Transverse colon (tissue), 4 donors: ENCODE results near the gene LTBP2. TPM values are rescaled to one million over a fixed set of nuclear protein-coding genes. Genes with fewer than 3 reads are reported as not detected.

Source experiments
- DNase-seq: peaks from one replicate; pipeline ENCODE4 v3.0.0-alpha.2; 2019
- H3K27ac ChIP-seq, 4 donors: fragments of 200-600 bp; sonication (generic); 2 replicates each; pipeline ENCODE4 v1.5.1; 2016 to 2018; ENCODE audit warnings: inconsistent platforms in 4 of 4
- H3K27me3 ChIP-seq: fragments of 200-600 bp; sonication (generic); 2 replicates; pipeline ENCODE4 v1.5.1; 2017; ENCODE audit warnings: inconsistent platforms
- H3K36me3 ChIP-seq, 4 donors: fragments of 200-600 bp; sonication (generic); 2 replicates each; pipeline ENCODE4 v1.5.1; 2017 to 2019; ENCODE audit warnings: inconsistent platforms in 4 of 4
- H3K4me1 ChIP-seq, 4 donors: fragments of 200-600 bp; sonication (generic); 2 replicates each; pipeline ENCODE4 v1.5.1; 2017 to 2020; ENCODE audit warnings: inconsistent platforms in 4 of 4
- H3K4me3 ChIP-seq, 4 donors: fragments of 200-600 bp; sonication (generic); 1 replicate in 1 of 4; 2 replicates in 3 of 4; pipeline versions ENCODE4 v1.5.1 to v1.6.1; 2017 to 2019; ENCODE audit warnings: inconsistent platforms in 4 of 4
- H3K9me3 ChIP-seq, 2 donors: fragments of 200-600 bp; sonication (generic); 2 replicates each; pipeline ENCODE4 v1.5.1; 2017 to 2019; ENCODE audit warnings: inconsistent platforms in 2 of 2
- EP300 ChIP-seq: sonication (generic); formaldehyde crosslinking; IDR thresholded peaks from one replicate; pipeline ENCODE4 v1.6.1; 2017; ENCODE audit warnings: antibody characterized with exemption, low read depth
- POLR2A ChIP-seq: fragments of 450-650 bp; IDR thresholded peaks from one replicate; pipeline ENCODE4 v1.6.1; 2016; ENCODE audit warnings: antibody characterized with exemption, mild to moderate bottlenecking, moderate library complexity
- POLR2AphosphoS5 ChIP-seq, 3 donors: sonication (generic); formaldehyde crosslinking; IDR thresholded peaks; one replicate each; pipeline ENCODE4 v1.6.1; 2016; ENCODE audit warnings: antibody characterized with exemption in 3 of 3
- WGBS, 2 donors: methylation state at CpG; one replicate each; pipeline ENCODE4 v1.1.5; 2018; ENCODE audit warnings: low coverage in 1 of 2; 5-methylcytosine and 5-hydroxymethylcytosine counted together
- in situ Hi-C, 4 donors: fragments of 200-750 bp; cut with MboI; loops; one replicate each; pipeline versions ENCODE4 v1.15.0 to v1.15.1; 2017; ENCODE audit warnings: low sequenced_read_pairs in 3 of 4, low pct_ligation_motif_present in 1 of 4, low pct_unique_long_range_greater_than_20kb in 1 of 4
- intact Hi-C: fragments of 100-400 bp; cut with DNase I; formaldehyde crosslinking; loops from one replicate; pipeline ENCODE4 v1.15.1; 2023; ENCODE audit warnings: low total_unique reads
- total RNA-seq, 4 donors: library from RNA; depleted of rRNA; stranded (reverse); fragments of >200 nt; gene quantifications; one replicate each; pipeline ENCODE4 v1.1.0, GENCODE V29; 2016
- TF ChIP-seq, protein P1 (sequence below), 5 experiments: fragments of 200-600 bp in 3 of 5; fragments of 450-650 bp in 2 of 5; sonication (generic) in 3 of 5; IDR thresholded peaks; 1 replicate in 2 of 5; 2 replicates in 3 of 5; pipeline ENCODE4 v1.5.1; 2016 to 2017; ENCODE audit warnings: antibody characterized with exemption in 5 of 5, inconsistent platforms in 3 of 5, mild to moderate bottlenecking in 2 of 5, moderate library complexity in 1 of 5

Gene LTBP2
- total RNA-seq, 4 donors from 2014 or later = 9.7 to 15.3 (median 11.9) TPM

DNA sequence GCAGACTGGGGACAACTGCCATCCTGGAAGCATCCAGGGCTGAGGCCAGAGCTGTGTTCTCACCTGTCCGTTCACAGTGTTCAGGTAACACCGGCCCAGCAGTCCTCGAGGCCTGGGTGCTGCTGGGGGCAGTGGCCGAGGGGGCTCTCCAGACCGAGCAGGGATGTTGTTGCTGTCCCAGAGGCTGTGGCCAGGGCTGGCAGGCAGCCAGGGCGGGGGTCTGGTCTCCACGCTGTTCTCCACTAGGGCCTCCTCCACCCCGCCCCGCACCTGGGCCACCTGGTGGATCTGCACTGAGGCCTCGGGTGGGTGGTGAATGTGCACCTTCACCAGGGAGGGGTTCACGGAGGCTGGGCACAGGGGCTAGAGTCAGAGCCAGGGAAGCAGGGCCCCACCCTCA lies 61.0 kb downstream of the LTBP2 start:
- intact Hi-C loops (no loop called here), in situ Hi-C loops (no loop called here)
- no peaks in the 10 kb centered on the region for H3K27me3 ChIP-seq
- H3K4me3 ChIP-seq = no peak overlapping the region
- H3K27ac ChIP-seq = no peak overlapping the region
- no peaks in the 10 kb centered on the region for H3K9me3 ChIP-seq
- peaks cover 0 to 7% (median 0%) of the 10 kb centered on the region in 4 donors for H3K4me1 ChIP-seq
- no peak for DNase-seq
- TF ChIP-seq POLR2A = no peak
- TF ChIP-seq, protein P1, sequence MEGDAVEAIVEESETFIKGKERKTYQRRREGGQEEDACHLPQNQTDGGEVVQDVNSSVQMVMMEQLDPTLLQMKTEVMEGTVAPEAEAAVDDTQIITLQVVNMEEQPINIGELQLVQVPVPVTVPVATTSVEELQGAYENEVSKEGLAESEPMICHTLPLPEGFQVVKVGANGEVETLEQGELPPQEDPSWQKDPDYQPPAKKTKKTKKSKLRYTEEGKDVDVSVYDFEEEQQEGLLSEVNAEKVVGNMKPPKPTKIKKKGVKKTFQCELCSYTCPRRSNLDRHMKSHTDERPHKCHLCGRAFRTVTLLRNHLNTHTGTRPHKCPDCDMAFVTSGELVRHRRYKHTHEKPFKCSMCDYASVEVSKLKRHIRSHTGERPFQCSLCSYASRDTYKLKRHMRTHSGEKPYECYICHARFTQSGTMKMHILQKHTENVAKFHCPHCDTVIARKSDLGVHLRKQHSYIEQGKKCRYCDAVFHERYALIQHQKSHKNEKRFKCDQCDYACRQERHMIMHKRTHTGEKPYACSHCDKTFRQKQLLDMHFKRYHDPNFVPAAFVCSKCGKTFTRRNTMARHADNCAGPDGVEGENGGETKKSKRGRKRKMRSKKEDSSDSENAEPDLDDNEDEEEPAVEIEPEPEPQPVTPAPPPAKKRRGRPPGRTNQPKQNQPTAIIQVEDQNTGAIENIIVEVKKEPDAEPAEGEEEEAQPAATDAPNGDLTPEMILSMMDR (IDR thresholded peaks at IDR 0.05) = no peak
- TF ChIP-seq EP300 = no peak
- TF ChIP-seq POLR2AphosphoS5 (IDR thresholded peaks at IDR 0.05) = no peak
- 77% methylated on average over 11 of the region's 11 CpGs; no CpG with 5 or more reads in 1 of the 2 donors for WGBS, 2 donors
- H3K36me3 ChIP-seq = no peaks in the 10 kb centered on the region

DNA sequence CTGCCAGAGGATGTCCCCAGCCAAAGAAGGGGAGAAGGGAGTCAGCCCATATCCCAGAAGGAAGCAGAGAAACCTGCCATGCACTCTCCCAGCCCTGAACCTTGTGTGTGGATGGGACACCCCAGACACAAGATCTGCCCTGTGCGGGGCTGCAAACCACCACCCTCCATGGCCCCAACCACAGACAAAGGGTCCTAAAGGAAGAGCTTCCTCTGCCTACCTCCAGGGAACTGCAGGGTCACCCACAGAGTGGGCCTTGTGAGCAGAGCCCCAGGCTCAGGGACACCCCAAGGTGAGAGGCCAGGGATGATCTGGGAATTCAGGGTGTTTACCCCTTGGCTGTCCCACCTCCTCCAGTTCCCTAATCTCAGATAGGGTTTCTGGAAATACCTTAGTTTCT lies 62.0 kb downstream of the LTBP2 start:
- H3K4me1 ChIP-seq = peaks cover 0 to 7% (median 0%) of the 10 kb centered on the region in 4 donors
- in situ Hi-C loops = no loop called here
- no peaks in the 10 kb centered on the region for H3K27me3 ChIP-seq
- no peak for DNase-seq
- H3K36me3 ChIP-seq = no peaks in the 10 kb centered on the region
- no peak overlapping the region for H3K4me3 ChIP-seq
- no peaks in the 10 kb centered on the region for H3K9me3 ChIP-seq
- intact Hi-C loops = no loop called here
- TF ChIP-seq, protein P1 (IDR thresholded peaks at IDR 0.05) = no peak
- TF ChIP-seq POLR2A (no peak), EP300 (no peak), POLR2AphosphoS5 (IDR thresholded peaks at IDR 0.05) (no peak)
- WGBS, 2 donors = 0% methylated on average over 1 of the region's 1 CpG; no CpG with 5 or more reads in 1 of the 2 donors
- no peak overlapping the region for H3K27ac ChIP-seq

DNA sequence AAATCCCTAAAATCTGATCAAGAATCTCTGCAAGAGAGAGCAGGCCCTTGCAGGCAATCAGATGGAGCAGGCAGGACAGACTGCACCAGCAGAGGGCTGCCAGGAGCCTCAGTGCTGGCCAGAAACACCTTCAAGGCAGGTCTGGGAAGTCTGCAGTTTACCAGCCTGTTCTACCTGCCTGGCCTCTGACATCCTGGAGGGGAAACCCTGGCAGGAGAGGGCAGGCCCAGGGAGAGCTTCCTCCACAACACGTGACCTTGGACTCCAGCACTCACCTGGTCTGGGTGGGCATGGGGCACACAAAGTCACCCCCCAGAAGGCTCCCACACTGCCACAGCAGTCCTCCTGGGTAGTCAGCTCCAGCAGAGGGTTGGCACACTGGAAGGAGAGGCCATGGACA lies 62.4 kb downstream of the LTBP2 start:
- Histone ChIP-seq H3K27me3 (no peaks in the 10 kb centered on the region), H3K4me3 (no peak overlapping the region), H3K27ac (no peak overlapping the region), H3K9me3 (no peaks in the 10 kb centered on the region), H3K36me3 (no peaks in the 10 kb centered on the region), H3K4me1 (peaks cover 0 to 7% (median 0%) of the 10 kb centered on the region in 4 donors)
- intact Hi-C loops = no loop called here
- 88% methylated on average over 1 of the region's 1 CpG; no CpG with 5 or more reads in 1 of the 2 donors for WGBS, 2 donors
- in situ Hi-C loops = no loop called here
- TF ChIP-seq POLR2A = no peak
- no peak for TF ChIP-seq EP300
- TF ChIP-seq POLR2AphosphoS5 (IDR thresholded peaks at IDR 0.05) = no peak
- TF ChIP-seq, protein P1 (IDR thresholded peaks at IDR 0.05) = no peak
- DNase-seq = no peak

- H3K4me1 ChIP-seq = peaks cover 0 to 7% (median 0%) of the 10 kb centered on the region in 4 donors
- no peak for DNase-seq
- 67 to 77% methylated on average over 1 to 3 of the region's 3 CpGs for WGBS, 2 donors
- H3K9me3 ChIP-seq = no peaks in the 10 kb centered on the region
- intact Hi-C loops (no loop called here), in situ Hi-C loops (no loop called here)
- no peak overlapping the region for H3K27ac ChIP-seq
- H3K27me3 ChIP-seq = no peaks in the 10 kb centered on the region
- no peak overlapping the region for H3K4me3 ChIP-seq
- no peaks in the 10 kb centered on the region for H3K36me3 ChIP-seq
- TF ChIP-seq POLR2A (no peak), EP300 (no peak)
- TF ChIP-seq, protein P1 (IDR thresholded peaks at IDR 0.05) = no peak
These were observed 63.2 kb downstream of the LTBP2 start for GRCh38 chr14:74548881-74549280.
